Measurements from ENCODE around the gene ZC3H12C. TPM values are rescaled to one million over a fixed set of nuclear protein-coding genes. Genes with fewer than 3 reads are reported as not detected.

Gene ZC3H12C
- total and polyA plus RNA-seq, 2 of the 13 experiments (the other 11 are each of a cell fraction or from before 2014, with no cell fraction given) = 2.4 to 5.7 TPM

GRCh38 chr11:110126936-110127335 is 33.7 kb downstream of the ZC3H12C start (continued):
- TF ChIP-seq MXI1 (IDR thresholded peaks at IDR 0.05; ENCODE audit: borderline replicate concordance, low read depth, low read length) (no peak), EHMT2 (IDR thresholded peaks at IDR 0.05; ENCODE audit: borderline replicate concordance, low read depth, low read length) (no peak)

- 54% methylated on average over 2 of the region's 2 CpGs for WGBS (ENCODE audit: low lambda C conversion rate)
- no peaks in the 10 kb centered on the region for H3K79me2 ChIP-seq (ENCODE audit: insufficient read depth, low read length)
- no peaks in the 10 kb centered on the region for H3K27me3 ChIP-seq (ENCODE audit: control insufficient read depth in 1 of 2, insufficient read depth in 2 of 2, low read length in 2 of 2)
- no peaks in the 10 kb centered on the region for H3K9me3 ChIP-seq (ENCODE audit: low read length)
- POLR2A ChIA-PET = no interaction called here
- H2AFZ ChIP-seq (ENCODE audit: low read length) = no peak overlapping the region
- BruUV-seq (replicated peaks) = no TSS peak
- no peaks in the 10 kb centered on the region for H3K36me3 ChIP-seq (replicated peaks in 1 of 2; ENCODE audit: control insufficient read depth in 1 of 2, insufficient read depth in 2 of 2, low read length in 2 of 2)
- DNase-seq (ENCODE audit: low spot score) = no peak
- TF ChIP-seq NFE2 (CRISPR knock-in tag; IDR thresholded peaks at IDR 0.05) = no peak
- no peak for ATAC-seq
- CTCF ChIA-PET (ENCODE audit: low intra/inter-chr PET ratio, low total read pairs) = no interaction called here
- in situ Hi-C loops (cut with HindIII; ENCODE audit: extremely low pct_ligation_motif_present, low pct_unique_long_range_greater_than_20kb) = no loop called here
- intact Hi-C loops (cut with micrococcal nuclease; ENCODE audit: unreplicated experiment) = loop anchor here (5.0 kb wide), 1 partner anchor 36 kb away; the partner anchor contains the start of gene ZC3H12C
- H4K20me1 ChIP-seq (ENCODE audit: insufficient read depth, low read length) = no peaks in the 10 kb centered on the region
- H3K4me2 ChIP-seq (ENCODE audit: low read depth, low read length) = no peak overlapping the region
- H3K4me1 ChIP-seq (ENCODE audit: insufficient read depth, low read length) = peaks cover 9% of the 10 kb centered on the region
- H3K4me3 ChIP-seq (replicated peaks in 1 of 3; ENCODE audit: insufficient read depth in 1 of 3, low read depth in 2 of 3, low read length in 3 of 3) = no peak overlapping the region
- H3K9ac ChIP-seq (ENCODE audit: insufficient read depth, low read depth, low read length) = no peak overlapping the region
- H3K27ac ChIP-seq (ENCODE audit: extremely low read length, insufficient read depth, low read length) = no peak overlapping the region
- no peak for FAIRE-seq
These were observed 35.0 kb downstream of the ZC3H12C start for GRCh38 chr11:110128161-110128560.

DNA sequence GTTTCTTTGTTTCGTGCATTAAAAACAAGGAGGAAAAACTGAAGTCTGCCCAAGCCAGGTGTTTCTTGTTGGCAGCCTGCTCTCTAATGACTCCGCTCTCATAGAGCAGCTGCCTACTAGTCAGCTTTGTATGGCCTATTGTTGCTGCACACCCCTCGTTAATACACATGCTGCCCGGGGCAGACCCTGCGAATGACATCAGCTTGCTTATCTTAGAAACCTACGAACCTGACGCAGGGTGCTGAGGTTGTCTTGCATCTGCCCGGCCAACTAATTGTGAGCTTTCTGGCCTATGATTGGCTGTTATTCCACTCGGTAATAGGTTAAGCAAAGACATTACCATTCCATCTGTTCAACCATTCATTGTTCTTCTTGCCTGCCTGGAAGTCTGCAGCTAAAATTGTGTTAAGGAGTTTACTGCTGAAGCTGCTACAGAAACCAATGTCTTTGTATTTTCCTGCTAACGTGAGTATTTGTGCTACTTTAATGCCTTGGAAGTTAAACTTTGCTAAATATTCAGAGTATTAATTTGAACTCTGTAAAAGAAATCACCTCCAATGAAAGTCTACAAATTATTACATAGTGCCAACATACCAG is 37.5 kb downstream of the ZC3H12C start:
- Histone ChIP-seq H3K9ac (ENCODE audit: insufficient read depth, low read depth, low read length) (no peak overlapping the region), H3K9me3 (ENCODE audit: low read length) (no peaks in the 10 kb centered on the region), H3K4me2 (ENCODE audit: low read depth, low read length) (no peak overlapping the region), H3K4me1 (ENCODE audit: insufficient read depth, low read length) (peaks cover 3% of the 10 kb centered on the region), H3K27me3 (ENCODE audit: control insufficient read depth in 1 of 2, insufficient read depth in 2 of 2, low read length in 2 of 2) (no peaks in the 10 kb centered on the region), H3K27ac (ENCODE audit: extremely low read length, insufficient read depth, low read length) (no peak overlapping the region), H3K4me3 (replicated peaks in 1 of 3; ENCODE audit: insufficient read depth in 1 of 3, low read depth in 2 of 3, low read length in 3 of 3) (no peak overlapping the region), H2AFZ (ENCODE audit: low read length) (no peak overlapping the region), H4K20me1 (ENCODE audit: insufficient read depth, low read length) (no peaks in the 10 kb centered on the region), H3K79me2 (ENCODE audit: insufficient read depth, low read length) (no peaks in the 10 kb centered on the region), H3K36me3 (replicated peaks in 1 of 2; ENCODE audit: control insufficient read depth in 1 of 2, insufficient read depth in 2 of 2, low read length in 2 of 2) (no peaks in the 10 kb centered on the region)
- FAIRE-seq = no peak
- BruUV-seq (replicated peaks) = no TSS peak
- no peak for ATAC-seq
- 96% methylated on average over 10 of the region's 10 CpGs for WGBS (ENCODE audit: low lambda C conversion rate)
- TF ChIP-seq POLR2AphosphoS2 (IDR thresholded peaks at IDR 0.05; ENCODE audit: low read depth, low read length) (no peak), ZBTB44 (CRISPR knock-in tag; IDR thresholded peaks at IDR 0.05) (no peak), CSRNP1 (CRISPR knock-in tag; IDR thresholded peaks at IDR 0.05) (no peak), YEATS2 (CRISPR knock-in tag; IDR thresholded peaks at IDR 0.05; ENCODE audit: borderline replicate concordance) (no peak), MED13 (CRISPR knock-in tag; IDR thresholded peaks at IDR 0.05) (no peak), ZNF121 (CRISPR knock-in tag; IDR thresholded peaks at IDR 0.05) (no peak), ZNF354B (CRISPR knock-in tag; IDR thresholded peaks at IDR 0.05) (no peak), SMARCE1 (IDR thresholded peaks at IDR 0.05; ENCODE audit: borderline replicate concordance) (no peak), AGO2 (optimal IDR thresholded peaks at IDR 0.05; ENCODE audit: low read depth, low read length) (no peak)
- intact Hi-C loops (cut with micrococcal nuclease; ENCODE audit: unreplicated experiment) = no loop called here
- CTCF ChIA-PET (ENCODE audit: low intra/inter-chr PET ratio, low total read pairs) = no interaction called here
- DNase-seq (ENCODE audit: low spot score) = no peak
- POLR2A ChIA-PET = no interaction called here
- in situ Hi-C loops (cut with HindIII; ENCODE audit: extremely low pct_ligation_motif_present, low pct_unique_long_range_greater_than_20kb) = no loop called here
